HG03575 (cell line): Measurements from ENCODE around the gene ZFHX3.

Experiments used
- ATAC-seq: cut with Tn5 transposase; IDR thresholded peaks from one replicate; pipeline ENCODE4 v1.9.1; 2021; ENCODE audit not compliant: unreplicated experiment, insufficient number of reproducible peaks, low FRiP score; ENCODE audit errors: extremely low read depth

ZFHX3 gene

GRCh38 chr16:73058221-73058615 lies 10.3 kb upstream of the ZFHX3 start:
- ATAC-seq, result no peak

- no peak for ATAC-seq
Observed at GRCh38 chr16:73057291-73058210, 9.6 kb upstream of the ZFHX3 start.

GRCh38 chr16:73056921-73057290 lies 9.0 kb upstream of the ZFHX3 start:
- no peak for ATAC-seq

- no peak for ATAC-seq
Observed at GRCh38 chr16:73056448-73056847, 8.5 kb upstream of the ZFHX3 start.

- no peak for ATAC-seq
Observed at GRCh38 chr16:73054813-73055482, 7.0 kb upstream of the ZFHX3 start.

GRCh38 chr16:73054498-73054812 lies 6.5 kb upstream of the ZFHX3 start:
- no peak for ATAC-seq

- ATAC-seq, result no peak
Observed at GRCh38 chr16:73054125-73054484, 6.2 kb upstream of the ZFHX3 start.

- ATAC-seq, result no peak
Observed at GRCh38 chr16:73053364-73054124, 5.6 kb upstream of the ZFHX3 start.

GRCh38 chr16:73053038-73053363 lies 5.1 kb upstream of the ZFHX3 start:
- ATAC-seq, result no peak

- no peak for ATAC-seq
Observed at GRCh38 chr16:73052576-73052975, 4.6 kb upstream of the ZFHX3 start.

GRCh38 chr16:73051961-73052360 lies 4.0 kb upstream of the ZFHX3 start:
- ATAC-seq, result no peak

- no peak for ATAC-seq
Observed at GRCh38 chr16:73051226-73051625, 3.3 kb upstream of the ZFHX3 start.

GRCh38 chr16:73050201-73051099 lies 2.5 kb upstream of the ZFHX3 start:
- no peak for ATAC-seq

GRCh38 chr16:73049511-73049910 lies 1.6 kb upstream of the ZFHX3 start:
- ATAC-seq, result no peak

- ATAC-seq, result no peak
Observed at GRCh38 chr16:73049091-73049490, 1.2 kb upstream of the ZFHX3 start.

- no peak for ATAC-seq
Observed at GRCh38 chr16:73048292-73049080, 558 bp upstream of the ZFHX3 start.

GRCh38 chr16:73047221-73047535 lies 750 bp downstream of the ZFHX3 start:
- no peak for ATAC-seq

GRCh38 chr16:73046849-73047214 lies 1.1 kb downstream of the ZFHX3 start:
- ATAC-seq, result no peak
